Epithelial cell of proximal tubule (primary cell): ENCODE results near the gene CEP112. TPM values are rescaled to one million over a fixed set of nuclear protein-coding genes. Genes with fewer than 3 reads are reported as not detected.
"Not testable (repeated sequence)": the region's sequence is repeated elsewhere in the genome, so short reads cannot be mapped to it uniquely, and the experiment has no call there.

Source experiments
- DNase-seq: peaks from one replicate; pipeline ENCODE4 v3.0.0-alpha.2; 2011; ENCODE audit warnings: low read depth
- H3K4me3 ChIP-seq: 2 replicates; pipeline ENCODE4 v1.5.1; 2011; ENCODE audit warnings: low read depth, mild to moderate bottlenecking, low read length
- CTCF ChIP-seq: conservative IDR thresholded peaks from 2 replicates; pipeline ENCODE4 v1.5.1; 2012; ENCODE audit warnings: low read depth, mild to moderate bottlenecking, low read length
- total RNA-seq: library from RNA; depleted of rRNA; stranded (reverse); fragments of >200 nt; gene quantifications from 2 replicates; pipeline ENCODE4 v1.2.3, GENCODE V29; 2015

Gene CEP112
- total RNA-seq, 1 donor from 2014 or later, result 4.7 TPM

GRCh38 chr17:65850486-65850885, 341.4 kb downstream of the CEP112 start:
- no peak overlapping the region for H3K4me3 ChIP-seq
- TF ChIP-seq CTCF, result no peak
- DNase-seq, result peak; percentile 26

- H3K4me3 ChIP-seq, result no peak overlapping the region
- no peak for TF ChIP-seq CTCF
- DNase-seq, result no peak
Measured at GRCh38 chr17:65848751-65849150, 343.2 kb downstream of the CEP112 start.

DNA sequence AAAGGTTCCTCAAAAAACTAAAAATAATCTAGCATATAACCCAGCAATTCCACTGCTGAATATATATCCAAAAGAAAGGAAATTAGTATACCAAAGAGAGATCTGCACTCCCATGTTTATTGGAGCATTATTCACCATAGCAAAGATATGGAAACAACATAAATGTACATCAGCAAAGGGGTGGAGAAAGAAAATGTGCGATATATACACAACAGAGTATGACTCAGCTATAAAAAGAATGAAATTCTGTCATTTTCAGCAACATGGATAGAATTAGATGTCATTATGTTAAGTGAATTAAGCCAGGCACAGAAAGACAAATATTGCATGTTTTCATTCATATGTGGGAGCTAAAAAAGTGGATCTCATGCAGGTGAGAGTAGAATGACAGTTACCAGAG, 350.8 kb downstream of the CEP112 start:
- no peak for TF ChIP-seq CTCF
- DNase-seq, result no peak
- H3K4me3 ChIP-seq, result no peak overlapping the region

DNA sequence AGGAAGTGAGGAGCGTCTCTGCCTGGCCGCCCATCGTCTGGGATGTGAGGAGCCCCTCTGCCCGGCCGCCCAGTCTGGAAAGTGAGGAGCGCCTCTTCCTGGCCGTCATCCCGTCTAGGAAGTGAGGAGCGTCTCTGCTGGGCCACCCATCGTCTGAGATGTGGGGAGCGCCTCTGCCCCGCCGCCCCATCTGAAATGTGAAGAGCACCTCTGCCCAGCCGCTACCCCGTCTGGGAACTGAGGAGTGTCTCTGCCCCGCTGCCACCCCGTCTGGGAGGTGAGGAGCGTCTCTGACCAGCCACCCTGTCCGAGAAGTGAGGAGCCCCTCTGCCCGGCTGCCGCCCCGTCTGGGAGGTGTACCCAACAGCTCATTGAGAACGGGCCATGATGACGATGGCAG, 354.7 kb downstream of the CEP112 start:
- not testable (repeated sequence) for H3K4me3 ChIP-seq, DNase-seq

DNA sequence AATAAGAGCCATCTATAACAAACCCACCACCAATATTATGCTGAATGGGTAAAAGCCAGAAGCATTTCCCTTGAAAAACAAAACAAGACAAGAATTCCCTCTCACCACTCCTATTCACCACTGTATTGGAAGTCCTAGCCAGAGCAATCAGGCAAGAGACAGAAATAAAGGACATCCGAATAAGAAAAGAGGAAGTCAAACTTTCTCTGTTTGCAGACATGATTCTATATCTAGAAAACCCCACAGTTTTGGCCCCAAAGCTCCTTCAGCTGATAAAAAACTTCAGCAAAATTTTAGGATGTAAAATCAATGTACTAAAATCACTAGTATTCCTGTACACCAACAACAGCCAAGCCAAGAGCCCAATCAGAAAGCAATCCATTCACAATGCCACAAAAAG, 358.7 kb downstream of the CEP112 start:
- no peak for TF ChIP-seq CTCF
- no peak overlapping the region for H3K4me3 ChIP-seq
- no peak for DNase-seq

DNA sequence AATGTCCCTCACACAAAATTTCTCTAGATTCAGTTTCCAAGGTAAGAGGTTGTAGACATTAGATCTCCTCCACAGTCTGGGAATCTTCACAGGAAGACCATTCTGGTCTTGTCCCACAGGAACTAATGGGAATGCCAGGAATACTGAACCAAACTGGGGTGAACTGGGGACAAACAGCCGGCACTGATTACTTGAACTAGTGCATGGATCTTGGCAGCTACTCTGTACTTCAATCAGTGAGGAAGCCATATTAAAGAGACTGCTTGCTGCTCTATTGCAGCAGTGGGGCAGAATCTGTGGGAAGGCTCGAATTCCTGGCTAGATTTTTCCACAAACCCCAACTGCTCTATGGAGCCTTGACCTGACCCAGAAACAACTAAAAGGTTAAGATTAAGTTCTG, 361.6 kb downstream of the CEP112 start:
- no peak overlapping the region for H3K4me3 ChIP-seq
- TF ChIP-seq CTCF, result no peak
- no peak for DNase-seq

DNA sequence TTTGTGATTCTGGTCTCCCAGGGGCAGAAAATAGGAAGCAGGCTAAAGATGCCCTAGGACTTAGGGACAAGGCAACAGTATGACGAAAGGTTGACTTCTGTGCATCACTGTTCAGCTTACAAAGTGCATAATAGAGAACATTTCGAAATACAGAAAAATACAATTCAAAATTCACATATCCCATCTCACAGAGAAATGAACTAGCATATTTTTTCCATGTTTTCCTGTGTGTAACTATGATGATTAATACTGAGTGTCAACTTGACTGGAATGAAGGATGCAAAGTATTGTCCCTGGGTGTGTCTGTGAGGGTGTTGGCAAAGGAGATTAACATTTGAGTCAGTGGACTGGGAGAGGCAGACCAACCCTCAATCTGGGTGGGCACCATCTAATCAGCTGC, 365.4 kb downstream of the CEP112 start:
- H3K4me3 ChIP-seq, DNase-seq: not testable (repeated sequence)

GRCh38 chr17:65824901-65825300, 367.0 kb downstream of the CEP112 start:
- DNase-seq, result no peak
- no peak overlapping the region for H3K4me3 ChIP-seq
- no peak for TF ChIP-seq CTCF
